HG03432 (cell line): Measurements from ENCODE around the gene KPNA6.
"Not testable (repeated sequence)": the region's sequence is repeated elsewhere in the genome, so short reads cannot be mapped to it uniquely, and the experiment has no call there.

ENCODE experiments used
- ATAC-seq: cut with Tn5 transposase; IDR thresholded peaks from one replicate; pipeline ENCODE4 v1.9.1; 2021; ENCODE audit warnings: mild to moderate bottlenecking, moderate library complexity; ENCODE audit not compliant: unreplicated experiment

Gene KPNA6

DNA sequence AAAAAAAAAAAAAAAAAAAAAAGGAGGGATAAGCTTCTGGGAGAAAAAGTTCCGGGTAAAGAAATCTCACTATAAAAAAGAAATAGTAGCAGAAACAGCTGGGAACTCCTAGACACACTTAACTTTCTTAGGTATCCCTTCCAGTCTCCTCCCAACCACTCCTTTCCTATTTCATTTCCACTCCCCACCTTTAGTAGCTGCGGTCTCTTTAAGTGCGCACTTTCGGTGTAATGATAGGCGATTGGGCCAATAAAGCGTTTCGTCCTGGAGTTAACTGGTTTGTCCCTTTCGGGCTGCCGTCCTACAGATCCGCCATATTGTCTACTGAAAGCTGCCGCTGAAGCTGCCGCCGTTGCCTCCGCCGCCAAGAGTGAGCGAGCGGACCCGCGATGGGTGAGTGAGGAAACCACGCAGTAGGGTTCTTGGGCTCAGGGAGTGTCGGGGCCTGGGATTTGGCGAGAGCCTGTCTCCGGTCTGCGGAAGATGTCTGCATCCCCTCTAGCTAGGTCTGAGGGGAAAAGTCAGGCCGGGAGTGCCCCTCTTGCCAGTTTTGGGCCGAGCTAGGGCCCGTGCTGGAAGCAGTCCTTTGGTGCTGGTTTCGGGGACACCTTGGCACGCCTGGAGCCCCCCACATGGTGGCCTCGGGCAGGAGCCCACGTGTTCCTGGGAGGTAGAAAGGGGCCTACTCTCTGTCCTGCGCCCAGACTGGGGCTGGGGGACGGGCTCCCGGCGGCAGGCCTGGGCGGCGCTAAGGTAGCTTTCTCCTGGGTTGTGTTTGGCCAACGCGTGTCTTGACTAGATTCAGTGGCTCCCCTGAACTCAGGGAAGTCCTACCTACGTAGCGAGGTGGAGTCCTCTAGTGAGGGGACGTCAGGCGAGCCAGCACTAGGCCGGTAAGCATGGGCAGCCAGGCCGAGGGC, at the start of gene KPNA6:
TSS of gene KPNA6 (plus strand) at position 315 of the 920 bp plus-strand sequence. CDS start at position 390, 75 bp downstream.
- peak; percentile 66 for ATAC-seq

DNA sequence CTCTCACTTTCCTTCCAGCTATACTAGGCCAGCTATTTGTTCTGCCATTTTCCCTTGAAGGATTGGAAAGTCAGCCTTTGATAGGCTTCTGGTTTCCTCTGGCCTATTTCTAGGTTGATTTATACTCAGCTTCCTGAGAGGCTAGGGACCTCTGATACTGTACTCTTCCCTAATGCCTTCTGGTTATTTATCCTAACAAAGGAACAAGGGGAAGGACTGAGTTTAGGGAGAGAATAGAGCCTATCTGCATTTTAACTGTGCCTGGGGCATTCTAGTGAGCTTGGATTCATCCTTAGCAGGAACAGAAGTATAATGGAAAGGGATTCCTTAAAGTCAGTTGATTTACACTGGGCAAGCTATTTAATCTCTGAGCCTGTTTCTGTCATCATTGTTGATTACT, 46.9 kb upstream of the KPNA6 start:
- ATAC-seq: no peak

DNA sequence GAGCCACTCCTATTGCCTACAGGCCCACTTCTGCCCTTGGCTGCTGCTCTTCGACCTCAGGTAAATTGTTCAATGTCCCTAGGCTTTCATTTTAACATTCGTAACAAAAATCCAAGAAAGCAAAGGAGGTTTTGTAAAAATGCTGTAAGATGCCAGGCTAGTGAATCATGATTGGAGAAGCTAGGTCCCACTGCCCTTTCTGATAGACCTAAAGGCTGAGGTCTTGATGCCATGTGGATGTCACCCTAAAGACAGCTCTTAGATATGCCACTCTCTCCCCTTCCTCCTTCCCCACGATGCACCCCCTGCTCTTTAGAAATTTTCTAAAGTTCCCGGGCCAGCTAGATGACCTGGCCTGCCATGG, 45.0 kb upstream of the KPNA6 start:
- ATAC-seq: no peak

DNA sequence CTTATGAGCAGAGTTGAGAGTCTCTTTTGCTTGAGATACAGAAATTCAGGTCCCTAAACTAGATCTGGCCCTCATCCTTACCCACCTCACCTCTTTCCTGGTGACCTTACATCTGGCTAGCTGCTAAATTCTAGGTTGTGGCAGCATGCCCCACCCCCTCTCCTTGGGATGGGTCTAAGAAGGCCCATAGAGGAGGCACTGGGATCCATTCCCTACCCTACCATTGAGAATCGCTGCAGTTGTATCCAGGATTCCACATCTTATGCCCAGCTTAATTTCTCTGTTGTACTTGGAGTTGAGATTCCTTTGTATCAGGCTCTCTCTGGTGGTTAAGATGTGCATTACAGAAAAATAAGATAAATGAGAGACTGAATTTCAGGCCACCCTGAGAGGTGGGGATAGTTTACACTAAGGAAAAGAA, 44.6 kb upstream of the KPNA6 start:
- ATAC-seq: no peak

DNA sequence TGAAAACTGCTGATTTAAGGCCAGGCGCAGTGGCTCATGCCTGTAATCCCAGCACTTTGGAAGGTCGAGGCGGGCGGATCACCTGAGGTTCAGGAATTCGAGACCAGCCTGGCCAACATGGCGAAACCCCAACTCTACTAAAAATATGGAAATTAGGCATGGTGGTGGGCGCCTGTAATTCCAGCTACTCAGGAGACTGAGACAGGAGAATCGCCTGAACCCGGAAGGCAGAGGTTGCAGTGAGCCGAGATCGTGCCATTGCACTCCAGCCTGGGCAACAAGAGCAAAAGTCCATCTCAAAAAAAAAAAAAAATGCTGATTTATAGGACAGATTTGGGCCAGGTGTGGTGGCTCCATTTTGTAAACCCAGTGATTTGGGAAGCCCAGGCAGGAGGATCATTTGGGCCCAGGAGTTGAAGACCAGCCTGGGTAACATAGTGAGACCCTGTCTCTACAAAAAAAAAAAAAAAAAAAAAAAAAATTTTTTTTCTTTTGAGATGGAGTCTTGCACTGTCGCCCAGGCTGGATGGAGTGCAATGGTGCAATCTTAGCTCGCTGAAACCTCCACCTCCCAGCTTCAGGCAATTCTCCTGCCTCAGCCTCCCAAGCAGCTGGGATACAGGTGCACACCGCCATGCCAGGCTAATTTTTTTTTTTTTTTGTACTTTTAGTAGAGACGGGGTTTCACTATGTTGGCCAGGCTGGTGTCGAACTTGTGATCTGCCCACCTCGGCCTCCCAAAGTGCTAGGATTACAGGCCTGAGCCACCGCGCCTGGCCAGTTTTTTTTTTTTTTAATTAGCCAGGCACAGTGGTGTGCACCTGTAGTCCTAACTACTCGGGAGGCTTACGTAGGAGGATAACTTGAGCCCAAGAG, 42.0 kb upstream of the KPNA6 start:
- not testable (repeated sequence) for ATAC-seq

DNA sequence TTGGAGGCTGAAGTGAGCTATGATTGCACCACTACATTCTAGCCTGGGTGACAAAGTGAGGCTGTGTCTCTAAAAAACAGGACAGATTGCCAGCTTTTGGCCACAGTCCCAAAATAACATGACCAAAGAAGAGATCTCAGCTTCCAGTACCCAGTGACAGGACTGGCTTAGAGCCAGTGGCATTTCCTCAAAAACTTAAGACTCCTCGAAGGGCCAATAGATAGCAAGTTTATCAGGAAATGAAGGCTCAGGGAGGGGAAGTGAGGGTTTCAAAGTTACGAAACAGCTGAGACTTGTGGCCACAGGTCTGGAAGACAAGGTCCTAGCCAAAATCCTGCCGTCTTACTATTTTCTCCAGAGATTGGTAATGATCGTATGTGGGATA, 41.4 kb upstream of the KPNA6 start:
- ATAC-seq: no peak

DNA sequence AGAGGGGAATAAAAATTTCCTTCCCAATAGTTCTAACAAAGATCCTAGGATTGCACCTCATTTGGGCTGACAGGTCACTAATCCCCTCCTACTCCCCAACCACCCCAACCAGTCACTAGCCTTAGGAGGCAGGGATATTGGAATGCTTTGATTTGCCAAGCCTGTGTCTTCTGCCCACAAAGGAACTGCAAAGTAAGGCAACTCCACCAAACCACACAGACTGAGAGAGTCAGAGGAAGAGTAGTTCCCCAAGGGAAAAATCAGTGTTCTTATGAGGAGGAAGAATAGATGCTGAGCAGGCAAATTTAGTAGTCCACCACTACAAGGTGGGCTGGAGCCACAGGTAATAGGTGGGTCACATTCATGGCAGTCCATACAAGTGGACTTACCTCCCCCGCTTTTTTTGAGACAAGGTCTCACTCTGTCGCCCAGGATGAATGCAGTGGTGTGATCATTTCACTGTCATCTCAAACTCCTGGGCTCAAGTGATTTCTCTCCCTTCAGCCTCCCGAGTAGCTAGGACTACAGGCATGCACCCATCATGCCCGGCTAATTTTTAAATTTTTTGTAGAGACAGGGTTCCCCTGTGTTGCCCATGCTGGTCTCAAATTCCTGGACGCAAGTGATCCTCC, 38.8 kb upstream of the KPNA6 start:
- no peak for ATAC-seq

DNA sequence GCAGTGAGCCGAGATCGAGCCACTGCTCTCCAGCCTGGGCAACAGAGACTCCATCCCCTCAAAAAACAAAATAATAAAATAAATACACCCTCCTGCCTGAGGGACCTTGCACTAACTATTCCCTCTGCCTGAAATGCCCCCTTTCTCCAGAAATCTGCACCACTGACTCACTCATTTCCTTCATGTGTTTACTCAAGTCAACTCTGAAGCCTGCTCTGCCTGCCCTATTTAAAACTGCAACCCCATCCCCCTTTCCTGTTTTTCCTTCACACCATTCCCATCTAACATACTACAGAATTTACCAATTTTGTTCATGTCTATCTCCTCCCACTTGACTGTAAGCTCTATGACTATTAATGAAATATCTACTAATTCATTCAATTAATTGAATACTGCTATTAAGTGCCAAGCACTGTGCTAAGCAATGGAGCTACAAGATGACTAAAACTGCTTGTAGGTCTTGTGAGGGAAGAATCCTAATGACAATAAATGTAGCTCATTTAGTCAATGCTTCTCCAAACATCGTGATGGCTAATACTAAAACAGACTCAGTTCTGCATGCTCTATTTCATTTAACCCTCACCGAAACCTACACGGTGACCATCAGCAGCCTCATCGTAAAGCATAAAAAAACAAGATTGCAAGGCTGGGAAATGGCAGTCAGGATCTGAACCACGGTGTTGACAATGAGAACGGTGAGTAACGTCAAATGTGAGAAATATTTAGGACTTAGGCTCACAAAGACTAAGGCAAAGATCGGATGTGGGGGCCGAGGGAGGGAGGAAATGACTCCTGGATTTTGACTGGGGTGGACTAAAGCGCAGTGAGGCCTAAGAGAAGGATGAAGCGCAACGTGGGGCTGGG, 35.9 kb upstream of the KPNA6 start:
- no peak for ATAC-seq

DNA sequence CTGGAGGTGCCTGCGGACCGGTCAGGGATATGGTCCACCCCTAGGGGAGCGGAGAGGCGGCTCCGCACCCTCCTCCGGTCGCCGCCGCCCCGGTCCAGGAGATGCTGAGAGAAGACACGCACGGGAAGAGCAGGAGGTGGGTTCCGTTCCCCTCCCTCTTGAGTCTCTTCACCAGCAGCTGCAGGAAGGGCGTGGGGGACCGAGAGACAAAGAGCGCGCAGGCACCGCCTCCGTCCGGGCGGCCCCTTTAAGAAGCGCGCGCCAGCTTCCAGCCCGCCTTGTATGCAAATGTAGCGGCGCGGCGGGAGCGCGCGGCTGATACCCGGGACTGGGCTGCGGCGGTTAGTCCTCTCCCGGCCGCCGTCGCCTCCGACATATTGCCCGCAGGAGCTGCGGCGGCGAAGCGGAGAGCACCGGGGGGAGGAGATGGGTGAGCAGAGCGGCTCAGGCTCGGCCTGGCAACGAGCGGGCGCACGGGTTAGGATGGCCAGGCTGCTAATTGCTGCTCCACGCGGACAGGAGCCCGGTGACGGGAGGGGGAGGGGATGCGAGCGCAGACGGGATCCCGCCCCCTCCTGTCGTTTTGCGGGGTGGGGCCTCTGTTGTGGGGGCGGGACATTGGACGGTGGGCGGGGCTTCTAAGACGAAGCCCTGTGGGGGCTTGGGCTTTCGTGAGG, 35.1 kb upstream of the KPNA6 start, which contains the start of gene TMEM39B:
TSS of gene TMEM39B (plus strand) at position 318 of the 677 bp plus-strand sequence. CDS start at position 427, 109 bp downstream.
- ATAC-seq: peak; percentile 87

DNA sequence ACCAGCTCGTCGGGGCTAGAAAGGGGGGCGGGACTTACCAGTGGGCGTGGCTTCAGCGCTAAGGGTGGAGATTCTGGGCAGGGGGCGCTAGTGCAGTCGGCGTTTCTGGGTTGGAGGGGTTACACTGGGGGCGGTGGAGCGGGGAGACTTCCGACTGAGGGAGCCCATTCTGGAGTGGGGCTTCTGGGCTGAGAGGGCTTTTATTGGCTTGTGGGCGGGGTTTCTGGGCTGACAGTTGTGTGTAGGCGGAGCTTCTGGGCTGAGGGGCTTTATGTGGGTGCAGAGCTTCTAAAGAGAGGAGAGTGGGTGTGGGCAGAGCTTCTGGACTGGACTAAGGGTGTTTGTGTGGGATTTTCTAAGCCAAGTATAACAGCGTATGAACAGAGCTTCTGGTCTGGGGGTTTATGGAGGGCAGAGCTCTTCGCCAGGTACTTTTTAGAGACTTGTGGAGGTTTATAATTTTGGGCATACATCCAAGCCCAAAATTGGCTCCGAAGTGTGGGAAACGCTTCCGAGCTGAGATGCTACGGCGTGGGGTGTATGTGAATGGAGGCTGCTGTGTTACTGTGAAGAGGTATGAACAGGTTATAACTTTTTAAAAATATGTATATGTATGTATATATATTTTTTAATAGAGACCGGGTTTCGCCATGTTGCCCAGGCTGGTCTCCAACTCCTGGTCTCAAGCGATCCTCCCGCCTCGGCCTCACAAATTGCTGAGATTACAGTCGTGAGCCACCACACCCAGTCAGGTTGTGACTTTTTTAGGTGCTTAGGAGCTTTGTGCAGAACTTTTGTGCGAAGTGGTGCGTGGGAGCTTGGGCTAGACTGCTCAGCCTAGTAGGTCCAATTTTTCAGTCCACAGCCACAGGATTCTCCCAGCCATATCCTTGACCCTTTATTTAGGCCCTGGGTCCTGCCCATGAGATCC, 34.3 kb upstream of the KPNA6 start:
- ATAC-seq: no peak

DNA sequence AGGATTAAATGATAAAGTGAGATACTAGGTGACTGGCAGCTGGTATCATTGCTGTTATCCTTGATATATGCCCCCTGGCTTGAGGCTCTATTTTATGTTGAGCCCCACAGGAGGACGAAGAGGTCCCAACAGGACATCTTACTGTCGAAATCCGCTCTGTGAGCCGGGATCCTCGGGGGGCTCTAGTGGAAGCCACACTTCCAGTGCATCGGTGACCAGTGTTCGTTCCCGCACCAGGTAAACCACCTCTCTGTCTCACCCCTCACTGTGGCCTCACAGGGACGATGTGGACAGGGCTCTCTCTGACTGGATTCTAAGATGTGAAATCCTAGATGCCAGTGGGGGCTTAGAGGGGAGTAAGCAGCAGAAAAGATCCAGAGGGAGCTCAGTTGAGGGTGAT, 33.0 kb upstream of the KPNA6 start:
- ATAC-seq: no peak

DNA sequence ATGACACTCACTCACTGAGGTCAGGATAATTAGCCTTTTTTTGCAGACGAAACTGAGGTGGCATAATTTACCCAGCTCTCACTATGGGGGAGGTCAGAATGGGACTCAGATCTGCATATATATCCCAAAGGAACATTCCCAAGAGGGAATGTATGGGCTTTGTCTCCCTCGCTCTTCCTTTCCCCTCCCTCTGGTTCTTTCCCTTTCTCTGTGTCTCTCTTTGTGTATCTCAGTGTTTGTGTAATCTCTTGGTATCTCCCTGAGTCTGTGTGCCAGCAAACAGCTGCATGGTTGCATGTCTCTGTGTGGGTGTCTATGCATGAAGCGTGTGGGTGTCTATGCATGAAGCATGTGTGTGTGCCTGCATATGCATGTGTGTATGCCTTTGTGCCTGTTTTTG, 30.4 kb upstream of the KPNA6 start:
- no peak for ATAC-seq

DNA sequence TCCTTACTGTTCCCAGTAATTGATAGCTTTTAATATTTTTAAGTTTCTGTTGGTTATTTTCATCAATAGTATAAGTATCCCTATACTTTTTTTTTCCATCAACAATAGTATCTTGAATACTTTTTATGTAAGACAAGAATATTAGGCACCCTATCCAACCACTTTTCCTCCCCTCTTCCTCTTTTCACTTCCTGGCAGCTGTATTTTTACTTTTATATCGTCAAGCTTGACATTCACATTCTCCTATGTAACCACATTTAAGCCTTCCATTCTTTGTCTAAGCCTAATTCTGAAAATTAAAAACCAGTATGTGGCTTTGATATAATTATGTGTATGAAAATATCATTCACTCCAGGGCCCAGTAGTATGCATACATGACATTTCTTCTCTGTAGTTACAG, 25.8 kb upstream of the KPNA6 start:
- no peak for ATAC-seq

DNA sequence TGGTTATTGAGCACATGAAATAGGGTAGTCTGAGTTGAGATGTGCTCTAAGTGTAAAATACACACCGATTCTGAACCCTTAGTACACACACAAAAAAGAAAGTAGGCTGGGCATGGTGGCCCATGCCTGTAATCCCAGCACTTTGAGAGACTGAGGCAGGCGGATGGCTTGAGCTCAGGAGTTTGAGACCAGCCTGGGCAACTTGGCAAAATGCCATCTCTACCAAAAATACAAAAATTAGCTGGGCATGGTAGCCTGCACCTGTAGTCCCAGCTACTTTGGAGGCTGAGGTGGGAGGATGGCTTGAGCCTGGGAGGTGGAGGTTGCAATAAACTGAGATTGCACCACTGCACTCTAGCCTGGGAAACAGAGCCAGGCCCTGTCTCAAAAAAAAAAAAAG, 21.5 kb upstream of the KPNA6 start:
- ATAC-seq: not testable (repeated sequence)

DNA sequence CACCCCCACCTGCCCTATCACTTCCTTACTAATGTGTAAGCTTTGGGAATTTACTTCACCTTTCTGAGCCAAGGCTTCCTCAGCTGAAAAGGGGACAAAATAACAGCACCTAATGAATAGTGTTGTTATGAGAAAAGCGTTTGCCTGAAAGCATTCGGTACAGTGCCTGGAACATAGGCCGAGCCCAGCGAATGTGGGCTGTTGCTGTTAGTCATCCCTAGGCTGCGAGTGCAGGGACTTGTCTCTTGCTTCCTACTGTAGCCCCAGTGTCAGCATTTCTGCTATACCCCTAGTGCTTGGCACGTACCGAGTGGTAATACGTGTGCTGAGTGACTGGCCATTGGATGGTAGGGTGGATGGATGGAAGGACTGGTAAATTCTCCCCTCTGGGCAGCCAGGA, 16.7 kb upstream of the KPNA6 start:
- no peak for ATAC-seq

DNA sequence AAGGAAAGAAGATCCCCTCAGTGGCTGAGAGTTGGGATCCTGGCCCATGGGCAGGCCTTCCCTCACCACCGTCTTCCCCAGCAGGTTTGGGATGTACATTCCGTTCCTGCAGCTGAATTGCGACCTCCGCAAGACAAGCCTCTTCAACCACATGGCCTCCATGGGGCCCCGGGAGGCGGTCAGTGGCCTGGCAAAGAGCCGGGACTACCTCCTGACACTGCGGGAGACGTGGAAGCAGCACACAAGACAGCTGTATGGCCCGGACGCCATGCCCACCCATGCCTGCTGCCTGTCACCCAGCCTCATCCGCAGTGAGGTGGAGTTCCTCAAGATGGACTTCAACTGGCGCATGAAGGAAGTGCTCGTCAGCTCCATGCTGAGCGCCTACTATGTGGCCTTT, 16.3 kb upstream of the KPNA6 start:
- no peak for ATAC-seq

DNA sequence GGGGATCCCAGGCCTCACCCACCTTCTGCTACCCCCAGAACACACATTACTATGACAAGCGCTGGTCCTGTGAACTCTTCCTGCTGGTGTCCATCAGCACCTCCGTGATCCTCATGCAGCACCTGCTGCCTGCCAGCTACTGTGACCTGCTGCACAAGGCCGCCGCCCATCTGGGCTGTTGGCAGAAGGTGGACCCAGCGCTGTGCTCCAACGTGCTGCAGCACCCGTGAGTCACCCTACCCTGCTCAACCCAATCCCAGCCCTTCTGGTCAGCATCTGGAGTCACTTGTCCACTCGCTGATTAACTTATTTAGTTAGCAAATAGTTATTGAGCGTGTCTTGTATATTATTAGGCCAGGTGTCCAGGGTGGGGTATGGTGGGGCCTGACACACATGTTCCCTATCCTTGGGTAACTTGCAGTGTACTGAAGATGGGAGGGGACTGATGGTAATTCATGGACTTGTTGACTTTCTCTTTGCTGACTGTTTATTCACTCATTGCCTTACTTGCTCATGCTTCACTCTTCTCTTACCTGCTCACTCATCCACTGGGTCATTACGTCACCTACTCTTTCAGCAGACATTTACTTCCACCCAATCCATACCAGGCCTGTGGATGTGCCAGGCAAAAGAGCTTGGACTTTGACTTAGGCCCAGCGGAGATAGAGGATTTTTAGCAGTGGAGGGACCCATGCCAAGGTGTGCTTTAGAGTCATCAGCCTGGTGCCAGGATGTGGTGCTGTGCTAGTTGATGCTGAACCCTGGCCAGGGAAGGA, 12.9 kb upstream of the KPNA6 start:
- no peak for ATAC-seq

DNA sequence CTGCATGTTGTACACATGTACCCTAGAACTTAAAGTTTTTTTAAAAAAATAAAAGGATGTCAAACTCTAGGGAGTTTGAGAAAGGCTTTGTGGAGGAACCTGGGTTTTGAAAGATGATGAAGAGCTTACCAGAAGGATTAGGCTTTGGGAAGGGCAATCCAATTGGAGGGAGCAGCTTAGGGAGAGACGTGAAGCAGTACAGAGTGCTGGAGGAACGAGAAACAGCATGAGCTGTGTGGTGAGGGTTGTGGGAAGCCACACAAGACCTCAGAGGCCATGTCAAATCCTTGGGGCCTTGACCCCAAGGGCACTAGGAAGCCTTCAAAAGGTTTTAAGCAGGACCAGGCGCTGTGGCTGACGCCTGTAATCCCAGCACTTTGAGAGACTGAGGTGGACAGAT, 8.4 kb upstream of the KPNA6 start:
- no peak for ATAC-seq
